IPS-18c (cell line): ENCODE results near the gene AGPAT2.

Source experiments
- H3K4me3 ChIP-seq: 2 replicates; pipeline ENCODE4 v1.7.0; 2013; ENCODE audit warnings: low read depth, mild to moderate bottlenecking, low read length, moderate library complexity; ENCODE audit not compliant: insufficient read depth
- H3K9me3 ChIP-seq: one replicate; pipeline ENCODE4 v1.6.1; 2013; ENCODE audit warnings: mild to moderate bottlenecking, low read length, moderate library complexity; ENCODE audit not compliant: control insufficient read depth, insufficient read depth

Gene AGPAT2

GRCh38 chr9:136671646-136672430 is 15.4 kb downstream of the AGPAT2 start:
- no peaks in the 10 kb centered on the region for H3K9me3 ChIP-seq
- no peak overlapping the region for H3K4me3 ChIP-seq

DNA sequence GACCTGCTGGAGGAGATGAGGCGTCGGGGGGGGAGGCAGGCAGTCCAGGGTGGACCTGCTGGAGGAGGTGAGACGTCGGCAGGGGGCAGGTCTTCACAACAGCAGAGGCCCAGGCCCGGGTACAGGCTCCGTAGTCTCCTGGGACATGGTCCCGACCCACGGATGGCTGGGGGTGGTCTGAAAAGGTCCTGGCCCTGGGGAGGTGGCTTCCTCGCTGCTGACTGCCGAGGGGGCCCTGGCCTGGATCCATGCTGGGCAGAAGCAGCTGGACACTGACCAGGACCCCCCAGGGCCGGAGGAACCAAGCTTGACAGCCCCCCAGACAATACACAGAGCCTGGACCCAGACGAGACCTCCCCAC is 16.0 kb downstream of the AGPAT2 start:
- H3K4me3 ChIP-seq, result no peak overlapping the region

GRCh38 chr9:136670576-136671253 is 16.5 kb downstream of the AGPAT2 start:
- no peak overlapping the region for H3K4me3 ChIP-seq
- no peaks in the 10 kb centered on the region for H3K9me3 ChIP-seq

More for the DNA sequence above, 16.0 kb downstream of the AGPAT2 start:
- H3K9me3 ChIP-seq, result no peaks in the 10 kb centered on the region

DNA sequence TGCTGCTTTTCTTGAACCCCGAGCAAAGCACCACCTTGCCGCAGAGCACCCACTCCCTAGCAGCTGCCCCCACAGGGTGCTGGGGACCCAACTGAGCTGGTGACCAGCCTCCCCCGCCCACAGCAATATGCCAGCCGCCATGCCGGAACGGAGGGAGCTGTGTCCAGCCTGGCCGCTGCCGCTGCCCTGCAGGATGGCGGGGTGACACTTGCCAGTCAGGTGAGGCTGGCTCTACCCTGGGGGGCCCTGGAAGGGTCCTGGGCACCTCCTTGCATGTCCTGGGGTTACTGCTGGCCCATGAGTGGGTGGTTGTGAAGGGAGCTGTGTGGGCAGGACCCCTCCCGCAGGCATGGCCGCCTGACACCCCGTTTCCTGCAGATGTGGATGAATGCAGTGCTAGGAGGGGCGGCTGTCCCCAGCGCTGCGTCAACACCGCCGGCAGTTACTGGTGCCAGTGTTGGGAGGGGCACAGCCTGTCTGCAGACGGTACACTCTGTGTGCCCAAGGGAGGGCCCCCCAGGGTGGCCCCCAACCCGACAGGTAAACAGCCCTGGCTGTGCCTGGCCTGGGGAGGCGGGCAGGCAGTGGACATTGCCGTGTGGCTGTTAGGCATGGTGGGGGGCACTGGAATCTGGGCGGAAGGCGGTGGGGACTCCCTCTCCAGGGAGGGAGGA is 17.3 kb downstream of the AGPAT2 start:
- Histone ChIP-seq H3K4me3 (no peak overlapping the region), H3K9me3 (no peaks in the 10 kb centered on the region)

DNA sequence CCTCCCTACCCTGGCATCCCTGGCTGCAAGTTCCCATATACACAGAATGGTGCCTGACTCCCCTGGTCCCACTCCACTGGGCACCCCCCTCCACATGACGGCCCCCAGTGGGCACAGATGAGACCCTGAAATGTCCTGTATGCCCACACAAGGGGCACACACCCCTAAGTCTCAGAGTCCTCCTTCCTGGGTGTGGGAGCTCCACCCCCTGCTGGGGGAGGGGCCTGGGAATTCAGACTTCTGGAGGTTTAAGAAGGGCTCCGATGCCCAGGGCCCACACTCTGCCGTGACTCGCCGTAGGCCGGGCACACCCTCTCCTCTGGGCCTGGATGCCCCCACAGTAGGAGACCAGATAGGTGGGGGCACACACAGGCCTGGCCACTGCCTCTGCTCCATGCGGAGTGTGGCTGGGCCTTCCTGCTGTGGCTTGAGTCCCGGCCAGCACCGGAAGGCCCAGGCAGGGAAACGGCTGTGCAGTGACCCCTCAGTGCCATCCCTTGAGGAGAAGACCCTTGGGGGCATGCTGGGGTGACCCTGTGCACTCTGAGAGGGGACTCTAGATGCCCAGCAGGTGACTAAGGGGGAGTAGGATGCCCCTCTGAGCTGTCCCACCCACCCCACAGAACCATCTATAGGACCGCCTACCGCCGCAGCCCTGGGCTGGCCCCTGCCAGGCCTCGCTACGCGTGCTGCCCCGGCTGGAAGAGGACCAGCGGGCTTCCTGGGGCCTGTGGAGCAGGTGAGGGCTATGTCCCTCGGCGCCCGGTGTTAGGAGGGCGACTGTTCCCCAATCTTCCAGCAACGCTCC is 18.1 kb downstream of the AGPAT2 start:
- H3K9me3 ChIP-seq, result no peaks in the 10 kb centered on the region
- H3K4me3 ChIP-seq, result no peak overlapping the region

- Histone ChIP-seq H3K4me3 (no peak overlapping the region), H3K9me3 (no peaks in the 10 kb centered on the region)
Observed at GRCh38 chr9:136667940-136668760, 19.1 kb downstream of the AGPAT2 start.

DNA sequence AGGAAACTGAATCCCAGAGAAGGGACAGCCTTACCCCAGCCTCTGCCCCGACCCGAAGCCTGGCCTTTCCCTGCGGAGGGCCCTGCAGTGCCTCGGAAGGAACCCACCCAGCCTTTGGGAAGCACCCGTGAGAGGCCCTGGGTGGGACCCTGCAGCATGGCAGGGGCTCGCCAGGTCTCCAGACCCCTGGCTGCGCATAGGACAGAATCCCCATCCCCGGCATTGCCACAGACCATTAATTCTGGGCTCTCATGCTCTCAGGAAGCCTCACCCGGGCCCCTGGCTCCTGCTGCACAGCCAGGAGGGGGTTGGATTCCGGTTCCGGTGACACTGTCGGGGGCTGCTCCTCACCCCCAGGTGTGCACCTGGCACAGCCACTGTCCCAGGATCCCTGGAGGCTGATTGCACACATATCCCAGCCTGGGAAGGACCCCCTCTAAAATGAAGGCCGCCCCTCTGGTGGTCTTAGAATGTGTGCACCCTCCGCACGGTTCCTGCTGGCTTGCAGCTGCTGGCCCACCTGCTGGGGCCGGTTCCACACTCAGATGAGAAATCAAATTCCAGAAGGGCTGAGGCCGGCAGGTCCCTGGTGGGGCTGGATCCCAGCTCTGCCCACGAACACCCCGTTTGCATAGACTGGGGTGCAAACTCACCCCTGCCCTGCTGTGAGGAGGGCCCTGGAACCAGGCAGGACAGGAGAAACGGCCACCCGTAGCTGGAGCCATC is 19.9 kb downstream of the AGPAT2 start:
- Histone ChIP-seq H3K4me3 (no peak overlapping the region), H3K9me3 (no peaks in the 10 kb centered on the region)

DNA sequence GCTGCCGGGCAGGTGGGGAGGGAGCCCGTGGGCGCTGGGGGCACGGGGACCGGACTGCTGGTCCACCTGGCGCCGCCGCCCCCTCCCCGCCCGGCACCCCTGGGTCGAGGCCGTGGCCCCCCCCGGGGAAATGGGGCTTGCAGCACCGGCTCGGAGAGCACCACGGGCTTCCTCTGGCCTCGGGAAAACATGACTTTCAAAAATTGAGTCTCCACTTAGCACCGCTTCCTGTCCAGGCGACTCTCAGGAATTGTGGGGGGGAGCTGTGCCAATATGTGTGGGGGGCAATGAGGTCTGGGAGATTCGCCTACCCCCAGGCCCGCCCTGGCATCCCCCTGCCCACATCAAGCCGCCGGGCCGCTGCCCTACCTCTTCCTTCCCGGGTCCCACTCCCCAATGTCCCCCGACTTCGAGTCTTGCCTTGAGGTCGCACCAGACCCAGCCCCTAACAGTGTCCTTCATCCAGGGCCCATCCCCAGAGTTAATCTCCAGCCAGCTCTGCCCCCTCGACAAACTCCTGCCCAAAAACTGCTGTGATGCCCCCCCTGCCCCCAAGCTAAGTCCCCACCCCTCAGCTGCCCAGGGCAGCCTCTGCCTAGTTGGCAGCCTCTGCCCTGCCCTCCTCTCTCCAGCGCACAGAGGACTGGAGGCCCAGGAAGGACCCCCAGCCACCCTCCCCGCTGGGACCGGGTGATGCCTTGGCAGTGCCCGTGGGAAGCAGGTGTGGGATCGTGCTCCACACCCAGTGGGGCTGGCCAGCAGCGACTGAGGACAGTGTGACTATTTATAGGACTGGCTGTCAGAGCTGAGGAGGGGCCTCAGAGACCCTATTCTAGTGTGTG is 20.7 kb downstream of the AGPAT2 start:
- H3K4me3 ChIP-seq, result peak overlapping the region; percentile 40
- H3K9me3 ChIP-seq, result no peaks in the 10 kb centered on the region

DNA sequence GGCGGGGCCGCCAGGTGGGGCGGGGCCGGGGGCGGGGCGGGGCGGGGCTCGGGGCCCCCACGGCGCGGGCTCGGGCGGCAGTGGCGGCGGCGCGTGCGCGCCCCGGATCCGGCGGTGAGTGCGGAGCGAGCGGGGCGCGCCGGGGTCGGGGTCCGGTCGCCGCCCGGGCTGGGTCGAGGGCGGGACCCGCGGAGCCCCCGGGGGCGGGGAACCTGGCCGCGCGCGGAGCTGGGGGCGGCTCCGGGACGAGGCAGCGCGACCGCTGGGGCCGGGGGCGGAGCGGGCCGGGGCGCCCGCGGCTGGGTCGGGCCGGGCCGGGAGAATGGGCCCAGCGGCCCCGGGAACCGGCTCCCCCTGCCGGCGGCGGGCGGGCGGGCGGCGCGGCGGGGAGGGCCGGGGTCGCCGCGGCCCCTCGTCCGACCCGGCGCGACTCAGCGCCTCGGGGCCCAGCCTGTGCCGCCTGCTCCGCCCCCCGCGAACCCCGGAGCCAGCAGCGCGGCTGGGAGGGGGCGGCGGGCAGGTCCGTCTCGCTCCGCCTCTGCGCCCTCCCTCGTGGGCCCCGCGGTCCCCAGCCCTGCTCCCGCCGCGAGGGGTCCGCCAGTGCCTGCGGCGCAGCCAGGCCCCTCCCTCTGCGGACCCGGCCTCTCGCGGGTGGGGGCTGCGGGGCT is 21.4 kb downstream of the AGPAT2 start:
- Histone ChIP-seq H3K4me3 (peak overlapping the region; percentile 40), H3K9me3 (no peaks in the 10 kb centered on the region)

GRCh38 chr9:136665111-136665703 is 22.1 kb downstream of the AGPAT2 start:
- Histone ChIP-seq H3K9me3 (no peaks in the 10 kb centered on the region), H3K4me3 (peak overlapping the region; percentile 40; the same call in 1 of the 2 replicates)

DNA sequence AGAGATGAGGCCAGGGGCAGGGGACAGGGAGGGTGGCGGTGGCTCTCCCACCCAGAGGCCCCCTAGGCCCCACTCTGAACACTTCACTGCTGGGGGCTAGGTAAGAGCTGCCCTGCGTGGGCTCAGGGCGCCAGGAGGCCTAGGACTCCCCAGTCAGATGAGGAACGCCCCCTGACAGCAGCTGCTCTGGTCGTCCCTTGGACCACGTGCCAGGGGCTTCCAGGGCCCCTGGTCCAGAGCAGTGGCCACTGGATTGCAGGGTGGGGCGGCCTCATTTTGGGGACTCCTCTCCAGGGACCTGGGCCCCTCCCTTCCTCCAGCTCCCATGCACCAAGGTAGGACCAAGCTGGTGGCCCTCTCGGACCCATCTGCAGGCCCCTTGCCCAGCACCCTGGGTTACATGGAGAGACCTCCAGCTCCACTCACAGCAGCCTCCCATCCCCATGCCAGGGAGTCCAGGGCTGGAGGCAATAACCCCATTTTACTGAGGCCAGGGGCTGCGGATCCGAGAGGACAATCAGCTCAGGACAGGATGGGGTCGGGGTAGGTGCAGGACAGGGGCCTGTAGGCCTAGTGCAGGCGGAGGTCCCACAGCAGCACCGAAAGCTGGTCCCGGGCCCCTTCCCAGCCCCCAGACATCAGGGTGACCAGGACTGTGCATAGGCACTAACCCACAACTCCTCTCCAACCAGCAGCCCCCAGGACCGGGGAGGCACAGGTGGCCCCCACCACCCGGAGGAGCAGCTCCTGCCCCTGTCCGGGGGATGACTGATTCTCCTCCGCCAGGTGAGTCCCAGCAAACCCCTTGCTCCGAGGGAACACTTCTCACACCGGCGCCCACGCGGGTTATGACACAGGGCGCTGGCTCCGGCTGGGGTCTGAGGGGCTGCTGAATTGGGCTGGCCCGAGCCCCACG is 23.0 kb downstream of the AGPAT2 start:
- H3K9me3 ChIP-seq, result no peaks in the 10 kb centered on the region
- H3K4me3 ChIP-seq, result no peak overlapping the region

DNA sequence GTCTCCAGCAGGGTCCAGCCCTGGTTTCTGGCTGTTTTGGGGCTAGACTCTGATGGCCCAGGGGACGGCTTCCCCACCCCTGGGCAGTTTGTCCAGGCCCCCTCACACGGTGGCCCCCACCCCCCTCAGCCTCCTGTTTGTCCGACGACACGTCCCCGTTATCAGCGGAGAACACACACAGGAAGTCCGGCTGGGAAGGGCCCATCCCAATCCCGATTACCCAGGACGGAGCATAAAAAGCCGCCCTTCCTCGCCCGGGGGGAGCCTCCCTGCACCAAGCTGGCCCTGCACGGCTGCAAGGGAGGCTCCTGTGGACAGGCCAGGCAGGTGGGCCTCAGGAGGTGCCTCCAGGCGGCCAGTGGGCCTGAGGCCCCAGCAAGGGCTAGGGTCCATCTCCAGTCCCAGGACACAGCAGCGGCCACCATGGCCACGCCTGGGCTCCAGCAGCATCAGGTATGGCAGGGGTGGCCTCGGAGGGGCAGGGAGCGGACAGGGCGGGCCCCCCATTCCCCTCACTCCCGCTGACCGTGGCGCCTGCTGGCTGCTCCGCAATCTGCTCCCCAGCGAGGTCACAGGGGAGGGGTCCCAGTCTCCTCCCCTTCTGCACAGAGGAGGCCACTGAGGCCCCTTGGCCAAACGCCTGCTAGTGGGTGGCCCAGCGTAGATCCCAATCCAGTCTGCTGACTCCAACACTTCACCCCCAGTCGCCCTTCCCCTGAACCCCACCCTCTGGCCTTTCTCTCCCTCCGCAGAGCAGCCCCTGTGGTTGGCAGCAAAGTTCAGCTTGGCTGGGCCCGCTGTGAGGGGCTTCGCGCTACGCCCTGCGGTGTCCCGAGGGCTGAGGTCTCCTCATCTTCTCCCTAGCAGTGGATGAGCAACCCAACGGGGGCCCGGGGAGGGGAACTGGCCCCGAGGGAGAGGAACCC is 24.3 kb downstream of the AGPAT2 start, which contains the start of gene EGFL7:
Gene EGFL7 (plus strand): TSS at position 261 of the 926 bp plus-strand sequence. CDS start 5,367 bp downstream, outside the sequence.
- Histone ChIP-seq H3K4me3 (no peak within 1 kb of the TSS), H3K9me3 (no peaks in the 10 kb centered on the region)

- Histone ChIP-seq H3K9me3 (no peaks in the 10 kb centered on the region), H3K4me3 (no peak overlapping the region)
Observed at GRCh38 chr9:136662326-136662655, 25.0 kb downstream of the AGPAT2 start.
